K562 (cell line): ENCODE results near the gene NEFH. TPM values are rescaled to one million over a fixed set of nuclear protein-coding genes. Genes with fewer than 3 reads are reported as not detected.
A peak's percentile ranks its signal among the peaks of the same experiment; 100 is the strongest.

Source experiments
- ATAC-seq: fragments of 200-7000 bp; cut with Tn5 transposase; 3 replicates; pipeline ENCODE4 v1.9.1; 2020; ENCODE audit warnings: moderate library complexity
- BruUV-seq: library from RNA; stranded (reverse); fragments of 400-500 nt; replicated peaks from 2 replicates; lab custom pipeline; 2021; lab: Mats Ljungman, UMichigan
- CTCF ChIA-PET: fragments of 300-600 bp; formaldehyde crosslinking; extraction: SDS; loops from one replicate; lab custom pipeline; 2021; ENCODE audit warnings: low intra/inter-chr PET ratio; lab: Yijun Ruan, JAX
- POLR2A ChIA-PET: fragments of 300-600, 350-650 bp; sonication (Branson Sonifier 250); formaldehyde crosslinking; extraction: SDS; loops from one replicate; lab custom pipeline; 2021; ENCODE audit warnings: antibody characterized with exemption, inconsistent platforms; lab: Yijun Ruan, JAX
- DNase-seq, 4 experiments: peaks; one replicate each; pipeline versions ENCODE4 v3.0.0 to v3.0.0-alpha.2; 2011 to 2018; ENCODE audit warnings: low spot score in 3 of 4, mixed read lengths in 3 of 4; ENCODE audit errors: extremely low read depth in 1 of 4
- FAIRE-seq: peaks from 2 replicates; lab custom pipeline; 2011; peaks lifted over from hg19 to GRCh38; lab: Jason Lieb, UNC
- H2AFZ ChIP-seq: 2 replicates; pipeline ENCODE4 v1.6.0; 2011; ENCODE audit warnings: low read depth, low read length, control low read depth, inconsistent platforms
- H3K27ac ChIP-seq: fragments of 200-600 bp; 3 replicates; pipeline ENCODE4 v1.8.0; 2011; ENCODE audit warnings: low read depth, mild to moderate bottlenecking, control low read depth, inconsistent platforms, low read length, moderate library complexity, mixed read lengths; ENCODE audit errors: extremely low read depth
- H3K27me3 ChIP-seq, 2 experiments: fragments of 300-600 bp in 1 of 2; 2 replicates in 1 of 2; 3 replicates in 1 of 2; pipeline versions ENCODE4 v1.6.0 to v1.8.0; 2011; ENCODE audit warnings: inconsistent platforms in 2 of 2, low read length in 2 of 2, mild to moderate bottlenecking in 1 of 2, mixed read lengths in 1 of 2, moderate library complexity in 1 of 2; ENCODE audit not compliant: control insufficient read depth in 2 of 2, insufficient read depth in 2 of 2
- H3K36me3 ChIP-seq: fragments of 300-600 bp; 3 replicates; pipeline ENCODE4 v1.8.0; 2011; ENCODE audit warnings: mild to moderate bottlenecking, low read length, inconsistent platforms; ENCODE audit not compliant: control insufficient read depth, insufficient read depth
- H3K4me1 ChIP-seq, 2 experiments: fragments of 200-600 bp in 1 of 2; replicated peaks in 1 of 2; 2 replicates in 1 of 2; 3 replicates in 1 of 2; pipeline versions ENCODE4 v1.5.1 to v1.8.0; 2011; ENCODE audit warnings: inconsistent platforms in 2 of 2, low read length in 2 of 2, mild to moderate bottlenecking in 1 of 2, mixed read lengths in 1 of 2, moderate library complexity in 1 of 2; ENCODE audit not compliant: control insufficient read depth in 2 of 2, insufficient read depth in 2 of 2
- H3K4me2 ChIP-seq: 2 replicates; pipeline ENCODE4 v1.6.1; 2011; ENCODE audit warnings: low read length, control low read depth, inconsistent platforms, mixed read lengths; ENCODE audit not compliant: insufficient read depth
- H3K4me3 ChIP-seq: fragments of 200-600 bp; sonication (generic), shearing (Covaris generic); 2 replicates; pipeline ENCODE4 v1.5.1; 2016; ENCODE audit warnings: control low read depth, inconsistent platforms
- H3K79me2 ChIP-seq: fragments of 200-600 bp; 3 replicates; pipeline ENCODE4 v1.8.0; 2011; ENCODE audit warnings: low read length, inconsistent platforms; ENCODE audit not compliant: control insufficient read depth, insufficient read depth
- H3K9ac ChIP-seq, 2 experiments: 2 replicates each; pipeline versions ENCODE4 v1.6.0 to v1.6.1; 2011; ENCODE audit warnings: low read depth in 2 of 2, low read length in 2 of 2, control low read depth in 1 of 2, inconsistent platforms in 1 of 2, mild to moderate bottlenecking in 1 of 2, mixed read lengths in 1 of 2; ENCODE audit not compliant: insufficient read depth in 1 of 2
- H3K9me1 ChIP-seq: one replicate; pipeline ENCODE4 v1.6.0; 2011; ENCODE audit warnings: inconsistent platforms, mild to moderate bottlenecking, low read length, moderate library complexity; ENCODE audit not compliant: control insufficient read depth, insufficient read depth
- H3K9me3 ChIP-seq: replicated peaks from 2 replicates; pipeline ENCODE4 v1.5.1; 2011; ENCODE audit warnings: low read depth, low read length, inconsistent platforms; ENCODE audit not compliant: control insufficient read depth, insufficient read depth
- H4K20me1 ChIP-seq: replicated peaks from 2 replicates; pipeline ENCODE4 v1.6.1; 2011; ENCODE audit warnings: low read length, inconsistent platforms, mixed read lengths; ENCODE audit not compliant: control insufficient read depth, insufficient read depth
- ELF1 ChIP-seq: fragments of 200-800 bp; sonication (Bioruptor generic); IDR thresholded peaks from 2 replicates; pipeline ENCODE4 v1.6.1; 2016; ENCODE audit warnings: missing genetic modification characterization, missing compliant biosample characterization
- ELF4 ChIP-seq: fragments of 450-650 bp; formaldehyde crosslinking; IDR thresholded peaks from 2 replicates; pipeline ENCODE4 v1.4.0; 2022; ENCODE audit warnings: missing genetic modification characterization
- MYBL2 ChIP-seq, 2 experiments: fragments of 450-650 bp in 1 of 2; sonication (generic) in 1 of 2; formaldehyde crosslinking in 1 of 2; IDR thresholded peaks; 2 replicates each; pipeline versions ENCODE4 v1.6.1 to v1.8.1; 2017 to 2022; ENCODE audit warnings: borderline replicate concordance in 1 of 2, inconsistent platforms in 1 of 2, low read depth in 1 of 2, mild to moderate bottlenecking in 1 of 2, missing genetic modification reagents in 1 of 2, moderate library complexity in 1 of 2
- RBM22 ChIP-seq: fragments of 200-400 bp; formaldehyde crosslinking; IDR thresholded peaks from 2 replicates; pipeline ENCODE4 v1.6.1; 2018; ENCODE audit warnings: low read length, low read depth; ENCODE audit not compliant: poor library complexity, severe bottlenecking
- ZNF197 ChIP-seq: fragments of 200-800 bp; sonication (Bioruptor generic); IDR thresholded peaks from 2 replicates; pipeline ENCODE4 v1.6.1; 2016; ENCODE audit warnings: low read depth, missing genetic modification characterization, missing compliant biosample characterization
- ZNF512 ChIP-seq: IDR thresholded peaks from 2 replicates; pipeline ENCODE4 v1.6.1; 2016; ENCODE audit warnings: missing genetic modification characterization, missing compliant biosample characterization
- ZNF696 ChIP-seq: fragments of 250-450 bp; sonication (Bioruptor Pico); conservative IDR thresholded peaks from 2 replicates; pipeline ENCODE4 v1.4.0; 2020; ENCODE audit warnings: mild to moderate bottlenecking, moderate library complexity
- WGBS: fragments of 100-300 bp; shearing (Covaris generic); methylation state at CpG from one replicate; pipeline ENCODE4 v1.1.6; 2016; ENCODE audit warnings: low coverage, mixed read lengths; ENCODE audit not compliant: insufficient coverage; ENCODE audit errors: missing lambda C conversion rate; 5-methylcytosine and 5-hydroxymethylcytosine counted together
- in situ Hi-C: fragments of 300-500 bp; cut with MboI; formaldehyde crosslinking; loops from 4 replicates; pipeline ENCODE4 v1.15.0; 2018; ENCODE audit warnings: inconsistent platforms, mixed read lengths
- intact Hi-C: fragments of 100-400 bp; cut with micrococcal nuclease; formaldehyde crosslinking; loops from 2 replicates; pipeline ENCODE4 v1.14.2; 2022
- polyA plus RNA-seq, 8 experiments: library from polyadenylated mRNA; depleted of rRNA in 4 of 8; stranded (reverse) in 5 of 8; unstranded in 3 of 8; fragments of >200 nt; fragmentation: Nextera tagmentation in 2 of 8; fragmentation: Illumina TruSeq in 1 of 8; extraction: Ambion mirVana in 2 of 8; extraction: Trizol in 1 of 8; gene quantifications; 2 replicates each; pipeline versions ENCODE4 v1.2.1 to v1.2.3, GENCODE V29; 2011 to 2014; ENCODE audit warnings: inconsistent platforms in 1 of 8, missing spikeins in 1 of 8
- total RNA-seq, 7 experiments: library from RNA; depleted of rRNA in 6 of 7; stranded (reverse); fragments of >200 nt in 6 of 7; fragmentation: Illumina TruSeq in 2 of 7; extraction: Trizol in 2 of 7; gene quantifications; 2 replicates each; pipeline versions ENCODE4 v1.2.1 to v1.2.3, GENCODE V29; 2011 to 2021; ENCODE audit warnings: low replicate concordance in 1 of 7

The NEFH gene
- total and polyA plus RNA-seq, 9 of the 15 experiments (the other 6 are each of a cell fraction or from before 2014, with no cell fraction given), result 2.3 to 26.9 (median 10.8) TPM

GRCh38 chr22:29451863-29452262 is 28.2 kb upstream of the NEFH start:
- no peaks in the 10 kb centered on the region for H4K20me1 ChIP-seq
- CTCF ChIA-PET, result no interaction called here
- no peaks in the 10 kb centered on the region; a peak in 1 of 5 replicates for H3K4me1 ChIP-seq
- no peaks in the 10 kb centered on the region for H3K79me2 ChIP-seq
- no peak overlapping the region for H3K27ac ChIP-seq
- H3K4me2 ChIP-seq, result no peak overlapping the region
- no peaks in the 10 kb centered on the region for H3K27me3 ChIP-seq
- in situ Hi-C loops (no loop called here), intact Hi-C loops (no loop called here)
- H3K4me3 ChIP-seq, result no peak overlapping the region
- H3K9ac ChIP-seq, result no peak overlapping the region
- no peaks in the 10 kb centered on the region for H3K9me1 ChIP-seq
- no peak overlapping the region for H2AFZ ChIP-seq
- WGBS, result 44% methylated on average over 2 of the region's 4 CpGs
- no peak for FAIRE-seq
- H3K9me3 ChIP-seq, result no peaks in the 10 kb centered on the region
- POLR2A ChIA-PET, result interaction anchor here (0.6 to 0.7 kb wide), 2 partner anchors 243 to 562 kb away, joined by 3 read pairs; no protein-coding TSS in a partner anchor
- H3K36me3 ChIP-seq, result no peaks in the 10 kb centered on the region
- no peak for DNase-seq
- BruUV-seq, result no TSS peak
- no peak for TF ChIP-seq RBM22
- TF ChIP-seq ZNF512 (tag), result peak; percentile 71
- no peak for ATAC-seq

GRCh38 chr22:29454276-29454675 is 25.7 kb upstream of the NEFH start:
- FAIRE-seq, result no peak
- no peaks in the 10 kb centered on the region for H4K20me1 ChIP-seq
- no peaks in the 10 kb centered on the region for H3K27me3 ChIP-seq
- H2AFZ ChIP-seq, result no peak overlapping the region
- CTCF ChIA-PET, result no interaction called here
- H3K27ac ChIP-seq, result no peak overlapping the region
- no peaks in the 10 kb centered on the region for H3K36me3 ChIP-seq
- no peaks in the 10 kb centered on the region for H3K79me2 ChIP-seq
- no peak for TF ChIP-seq ZNF197 (CRISPR knock-in tag)
- TF ChIP-seq ELF4, result no peak
- TF ChIP-seq ZNF696 (CRISPR knock-in tag), result no peak
- TF ChIP-seq ELF1, result no peak
- no peak for TF ChIP-seq MYBL2 (IDR thresholded peaks at IDR 0.05; ENCODE audit: low read depth)
- TF ChIP-seq MYBL2 (CRISPR knock-in tag; IDR thresholded peaks at IDR 0.05; ENCODE audit: borderline replicate concordance), result no peak
- TF ChIP-seq, all 486 proteins: peak for 0
- no peak overlapping the region for H3K9ac ChIP-seq
- no peak for ATAC-seq
- in situ Hi-C loops, result no loop called here
- H3K4me3 ChIP-seq, result no peak overlapping the region
- no peak overlapping the region for H3K4me2 ChIP-seq
- BruUV-seq, result no TSS peak
- WGBS, result 40% methylated on average over 6 of the region's 8 CpGs
- no peaks in the 10 kb centered on the region for H3K9me1 ChIP-seq
- POLR2A ChIA-PET, result interaction anchor here (0.5 to 1.6 kb wide), 2 partner anchors 10 to 23 kb away, joined by 3 read pairs; no protein-coding TSS in a partner anchor
- H3K4me1 ChIP-seq, result no peaks in the 10 kb centered on the region; a peak in 1 of 5 replicates
- DNase-seq, result no peak
- intact Hi-C loops, result no loop called here
- no peaks in the 10 kb centered on the region for H3K9me3 ChIP-seq
